IMR-90 (cell line): ENCODE measurements around the gene PLA2G4D. TPM values are rescaled to one million over a fixed set of nuclear protein-coding genes. Genes with fewer than 3 reads are reported as not detected.

ENCODE experiments used
- ATAC-seq: fragments of 200-7000 bp; cut with Tn5 transposase; 2 replicates; pipeline ENCODE4 v1.9.1; 2020; ENCODE audit warnings: low read depth, mild to moderate bottlenecking, moderate library complexity
- BruUV-seq: library from RNA; stranded (reverse); fragments of 400-500 nt; replicated peaks from 2 replicates; lab custom pipeline; 2021; lab: Mats Ljungman, UMichigan
- CTCF ChIA-PET: fragments of 300-600 bp; formaldehyde crosslinking; extraction: SDS; loops from one replicate; lab custom pipeline; 2021; ENCODE audit warnings: antibody characterized with exemption; lab: Yijun Ruan, JAX
- POLR2A ChIA-PET: fragments of 300-600 bp; sonication (Branson Sonifier 250); formaldehyde crosslinking; loops from one replicate; lab custom pipeline; 2022; ENCODE audit warnings: antibody characterized with exemption; ENCODE audit not compliant: unreplicated experiment; lab: Charles Lee
- DNase-seq: peaks from one replicate; pipeline ENCODE4 v3.0.0; 2013
- H2AFZ ChIP-seq: replicated peaks from 2 replicates; pipeline ENCODE3; 2013; ENCODE audit warnings: low read length, mild to moderate bottlenecking; ENCODE audit not compliant: poor library complexity
- H2AK5ac ChIP-seq: 2 replicates; pipeline ENCODE4 v1.6.1; 2013; ENCODE audit warnings: low read depth, low read length, inconsistent platforms
- H2AK9ac ChIP-seq: replicated peaks from 2 replicates; pipeline ENCODE3; 2013; ENCODE audit warnings: mild to moderate bottlenecking, low read depth, low read length, moderate library complexity; ENCODE audit not compliant: poor library complexity
- H2BK120ac ChIP-seq: 2 replicates; pipeline ENCODE4 v1.6.1; 2013; ENCODE audit warnings: low read depth, low read length, inconsistent platforms
- H2BK15ac ChIP-seq: 3 replicates; pipeline ENCODE4 v1.6.1; 2013; ENCODE audit warnings: low read depth, low read length, inconsistent platforms
- H2BK20ac ChIP-seq: 2 replicates; pipeline ENCODE4 v1.6.1; 2013; ENCODE audit warnings: low read depth, mild to moderate bottlenecking, inconsistent platforms, low read length, moderate library complexity
- H2BK5ac ChIP-seq: 2 replicates; pipeline ENCODE4 v1.6.1; 2013; ENCODE audit warnings: mild to moderate bottlenecking, low read depth, low read length, inconsistent platforms; ENCODE audit not compliant: poor library complexity, severe bottlenecking
- H3K14ac ChIP-seq: replicated peaks from 2 replicates; pipeline ENCODE4 v1.6.1; 2013; ENCODE audit warnings: low read depth, low read length, inconsistent platforms
- H3K18ac ChIP-seq: 2 replicates; pipeline ENCODE4 v1.6.1; 2013; ENCODE audit warnings: low read depth, low read length, control low read depth
- H3K23ac ChIP-seq: 2 replicates; pipeline ENCODE4 v1.6.1; 2013; ENCODE audit warnings: low read depth, low read length, inconsistent platforms
- H3K27ac ChIP-seq: 2 replicates; pipeline ENCODE4 v1.5.1; 2013; ENCODE audit warnings: mild to moderate bottlenecking, control low read depth, low read length; ENCODE audit not compliant: insufficient read depth
- H3K27me3 ChIP-seq: 2 replicates; pipeline ENCODE4 v1.6.1; 2013; ENCODE audit warnings: low read length; ENCODE audit not compliant: control insufficient read depth, insufficient read depth
- H3K36me3 ChIP-seq: 2 replicates; pipeline ENCODE4 v1.6.1; 2013; ENCODE audit warnings: low read length, mixed read lengths; ENCODE audit not compliant: control insufficient read depth, insufficient read depth
- H3K4ac ChIP-seq: 2 replicates; pipeline ENCODE4 v1.6.1; 2013; ENCODE audit warnings: low read depth, low read length, inconsistent platforms
- H3K4me1 ChIP-seq: 2 replicates; pipeline ENCODE4 v1.6.1; 2013; ENCODE audit warnings: low read length, mixed read lengths; ENCODE audit not compliant: control insufficient read depth, insufficient read depth
- H3K4me2 ChIP-seq: 2 replicates; pipeline ENCODE4 v1.6.1; 2013; ENCODE audit warnings: low read depth, mild to moderate bottlenecking, control low read depth, low read length, moderate library complexity
- H3K4me3 ChIP-seq: 2 replicates; pipeline ENCODE4 v1.5.1; 2013; ENCODE audit warnings: low read depth, mild to moderate bottlenecking, control low read depth, low read length, moderate library complexity; ENCODE audit not compliant: insufficient read depth
- H3K56ac ChIP-seq: 2 replicates; pipeline ENCODE4 v1.6.1; 2013; ENCODE audit warnings: low read length, inconsistent platforms; ENCODE audit not compliant: insufficient read depth; ENCODE audit errors: extremely low read depth
- H3K79me1 ChIP-seq, 2 experiments: 2 replicates each; pipeline ENCODE4 v1.6.1; 2013; ENCODE audit warnings: low read length in 2 of 2, inconsistent platforms in 1 of 2, low read depth in 1 of 2
- H3K9ac ChIP-seq: 2 replicates; pipeline ENCODE4 v1.6.1; 2013; ENCODE audit warnings: low read depth, low read length, control low read depth
- H3K9me1 ChIP-seq: 2 replicates; pipeline ENCODE4 v1.6.1; 2013; ENCODE audit warnings: low read length, inconsistent platforms; ENCODE audit not compliant: insufficient read depth
- H3K9me3 ChIP-seq: 2 replicates; pipeline ENCODE4 v1.6.1; 2013; ENCODE audit warnings: low read length; ENCODE audit not compliant: control insufficient read depth, insufficient read depth
- H4K20me1 ChIP-seq: 2 replicates; pipeline ENCODE4 v1.6.1; 2013; ENCODE audit warnings: low read length, inconsistent platforms; ENCODE audit not compliant: insufficient read depth
- H4K5ac ChIP-seq: 2 replicates; pipeline ENCODE4 v1.6.1; 2013; ENCODE audit warnings: mild to moderate bottlenecking, low read depth, low read length, control low read depth
- H4K8ac ChIP-seq, 2 experiments: 2 replicates each; pipeline ENCODE4 v1.6.1; 2013; ENCODE audit warnings: low read depth in 2 of 2, low read length in 2 of 2, control low read depth in 1 of 2, inconsistent platforms in 1 of 2
- H4K91ac ChIP-seq: 2 replicates; pipeline ENCODE4 v1.6.1; 2013; ENCODE audit warnings: low read depth, low read length, inconsistent platforms; ENCODE audit not compliant: insufficient read depth
- BHLHE40 ChIP-seq: fragments of 150-350 bp; IDR thresholded peaks from 2 replicates; pipeline ENCODE4 v1.6.1; 2016; ENCODE audit warnings: mild to moderate bottlenecking, low read depth, low read length
- CEBPB ChIP-seq: IDR thresholded peaks from 2 replicates; pipeline ENCODE4 v1.6.1; 2012; ENCODE audit warnings: low read depth, low read length, improper control_type of control experiment
- CHD1 ChIP-seq: IDR thresholded peaks from 2 replicates; pipeline ENCODE4 v1.6.1; 2012; ENCODE audit warnings: low read depth, low read length, improper control_type of control experiment
- FOS ChIP-seq: fragments of 150-350 bp; IDR thresholded peaks from 2 replicates; pipeline ENCODE4 v1.6.1; 2016; ENCODE audit warnings: low read depth, low read length
- MAFK ChIP-seq: IDR thresholded peaks from 2 replicates; pipeline ENCODE4 v1.6.1; 2012; ENCODE audit warnings: low read depth, low read length, improper control_type of control experiment
- MAZ ChIP-seq: IDR thresholded peaks from 2 replicates; pipeline ENCODE4 v1.6.1; 2012; ENCODE audit warnings: low read depth, mild to moderate bottlenecking, low read length, improper control_type of control experiment, moderate library complexity, borderline replicate concordance
- MXI1 ChIP-seq: IDR thresholded peaks from 2 replicates; pipeline ENCODE4 v1.6.1; 2012; ENCODE audit warnings: low read depth, mild to moderate bottlenecking, low read length, moderate library complexity, borderline replicate concordance
- NFE2L2 ChIP-seq: fragments of 150-350 bp; IDR thresholded peaks from 2 replicates; pipeline ENCODE4 v1.6.1; 2016; ENCODE audit warnings: low read depth, mild to moderate bottlenecking, low read length
- POLR2A ChIP-seq: IDR thresholded peaks from 2 replicates; pipeline ENCODE4 v1.6.1; 2012; ENCODE audit warnings: mild to moderate bottlenecking, low read depth, low read length
- RAD21 ChIP-seq: IDR thresholded peaks from 2 replicates; pipeline ENCODE4 v1.6.1; 2012; ENCODE audit warnings: low read length, improper control_type of control experiment
- RCOR1 ChIP-seq: IDR thresholded peaks from 2 replicates; pipeline ENCODE4 v1.6.1; 2012; ENCODE audit warnings: mild to moderate bottlenecking, low read length, improper control_type of control experiment; ENCODE audit not compliant: insufficient replicate concordance
- RFX5 ChIP-seq: IDR thresholded peaks from 2 replicates; pipeline ENCODE4 v1.8.0; 2012; ENCODE audit warnings: low read depth, mild to moderate bottlenecking, low read length, moderate library complexity
- SMC3 ChIP-seq: fragments of 150-350 bp; IDR thresholded peaks from 2 replicates; pipeline ENCODE4 v1.6.1; 2016; ENCODE audit warnings: low read depth, mild to moderate bottlenecking, antibody characterized with exemption, low read length, moderate library complexity
- WGBS, 2 experiments: methylation state at CpG; one replicate each; pipeline versions ENCODE4 v1.1.5 to v1.1.7; 2013; ENCODE audit warnings: missing lambda C conversion rate in 2 of 2; ENCODE audit not compliant: insufficient read length in 1 of 2; ENCODE audit errors: extremely low coverage in 2 of 2; 5-methylcytosine and 5-hydroxymethylcytosine counted together
- dilution Hi-C: fragments of 300-500 bp; cut with HindIII; formaldehyde crosslinking; loops from one replicate; pipeline ENCODE4 v1.14.3; 2018; ENCODE audit warnings: low sequenced_read_pairs; ENCODE audit not compliant: unreplicated experiment
- in situ Hi-C: fragments of 300-500 bp; cut with MboI; formaldehyde crosslinking; loops from 3 replicates; pipeline ENCODE4 v1.14.3; 2019; ENCODE audit warnings: low sequenced_read_pairs, inconsistent platforms, mixed read lengths
- intact Hi-C: fragments of 100-400 bp; cut with micrococcal nuclease; formaldehyde crosslinking; loops from 2 replicates; pipeline ENCODE4 v1.10.0; 2022
- polyA plus RNA-seq, 3 experiments: library from polyadenylated mRNA; depleted of rRNA; stranded (reverse); fragments of >200 nt; gene quantifications; 2 replicates each; pipeline ENCODE4 v1.2.3, GENCODE V29; 2012; ENCODE audit warnings: low replicate concordance in 1 of 3
- total RNA-seq: library from RNA; depleted of rRNA; stranded (reverse); fragments of >200 nt; gene quantifications from 2 replicates; pipeline ENCODE4 v1.2.3, GENCODE V29; 2012
- TF ChIP-seq, protein P1 (sequence below): fragments of 150-350 bp; IDR thresholded peaks from 2 replicates; pipeline ENCODE4 v1.6.1; 2016; ENCODE audit warnings: low read depth, mild to moderate bottlenecking, low read length, moderate library complexity, borderline replicate concordance
- TF ChIP-seq, protein P2 (sequence below): fragments of 150-350 bp; IDR thresholded peaks from 2 replicates; pipeline ENCODE4 v1.6.1; 2017; ENCODE audit warnings: mild to moderate bottlenecking, antibody characterized with exemption, low read length, low read depth
- TF ChIP-seq, protein P3 (sequence below): conservative IDR thresholded peaks from 2 replicates; pipeline ENCODE4 v1.5.1; 2012; ENCODE audit warnings: mild to moderate bottlenecking, low read depth, low read length, improper control_type of control experiment

PLA2G4D gene
- total and polyA plus RNA-seq, 2 of the 4 experiments (the other 2 are of a cell fraction): not detected

DNA sequence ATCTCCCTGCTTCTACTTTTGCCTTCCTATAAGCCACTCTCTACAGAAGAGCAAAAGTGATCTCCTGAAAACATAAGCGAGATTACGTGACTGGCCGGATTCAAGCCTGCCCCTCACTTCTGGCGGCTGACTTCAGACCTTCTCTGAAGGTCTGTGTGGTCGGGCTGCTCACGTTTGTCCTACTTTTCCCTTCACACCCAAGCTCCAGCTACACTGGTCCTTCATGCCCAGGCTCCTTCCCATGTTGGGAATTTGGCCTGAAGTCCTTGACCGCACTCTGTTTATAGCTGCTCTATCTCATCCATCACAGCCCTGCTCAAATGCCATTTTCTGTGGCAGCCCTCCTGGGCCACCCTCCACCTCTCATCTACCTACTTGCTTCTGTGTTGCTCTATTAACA, 66.8 kb downstream of the PLA2G4D start:
- ChIA-PET CTCF (no interaction called here), POLR2A (no interaction called here)
- dilution Hi-C loops (no loop called here), in situ Hi-C loops (no loop called here), intact Hi-C loops (no loop called here)
- BruUV-seq: no TSS peak
- peaks cover 54% of the 10 kb centered on the region for H3K27me3 ChIP-seq
- no peaks in the 10 kb centered on the region for H3K4me1 ChIP-seq
- no peak overlapping the region for H4K91ac ChIP-seq
- 50% methylated on average over 6 of the region's 7 CpGs; no CpG with 5 or more reads in 1 of the 2 experiments for WGBS, 2 experiments
- no peaks in the 10 kb centered on the region for H3K79me1 ChIP-seq
- H3K56ac ChIP-seq: no peak overlapping the region
- no peaks in the 10 kb centered on the region for H3K36me3 ChIP-seq
- no peak overlapping the region for H2AFZ ChIP-seq
- no peak overlapping the region for H3K4me3 ChIP-seq
- H3K27ac ChIP-seq: no peak overlapping the region
- DNase-seq: no peak
- no peak overlapping the region for H3K4ac ChIP-seq
- TF ChIP-seq SMC3: no peak
- TF ChIP-seq NFE2L2: no peak
- no peak for TF ChIP-seq MAZ
- no peak for TF ChIP-seq CEBPB
- no peak for TF ChIP-seq RFX5
- TF ChIP-seq RAD21: no peak
- no peak for TF ChIP-seq POLR2A
- TF ChIP-seq MAFK: no peak
- TF ChIP-seq MXI1: no peak
- no peak for TF ChIP-seq BHLHE40
- TF ChIP-seq, protein P1, sequence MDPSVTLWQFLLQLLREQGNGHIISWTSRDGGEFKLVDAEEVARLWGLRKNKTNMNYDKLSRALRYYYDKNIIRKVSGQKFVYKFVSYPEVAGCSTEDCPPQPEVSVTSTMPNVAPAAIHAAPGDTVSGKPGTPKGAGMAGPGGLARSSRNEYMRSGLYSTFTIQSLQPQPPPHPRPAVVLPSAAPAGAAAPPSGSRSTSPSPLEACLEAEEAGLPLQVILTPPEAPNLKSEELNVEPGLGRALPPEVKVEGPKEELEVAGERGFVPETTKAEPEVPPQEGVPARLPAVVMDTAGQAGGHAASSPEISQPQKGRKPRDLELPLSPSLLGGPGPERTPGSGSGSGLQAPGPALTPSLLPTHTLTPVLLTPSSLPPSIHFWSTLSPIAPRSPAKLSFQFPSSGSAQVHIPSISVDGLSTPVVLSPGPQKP: no peak
- TF ChIP-seq, protein P2, sequence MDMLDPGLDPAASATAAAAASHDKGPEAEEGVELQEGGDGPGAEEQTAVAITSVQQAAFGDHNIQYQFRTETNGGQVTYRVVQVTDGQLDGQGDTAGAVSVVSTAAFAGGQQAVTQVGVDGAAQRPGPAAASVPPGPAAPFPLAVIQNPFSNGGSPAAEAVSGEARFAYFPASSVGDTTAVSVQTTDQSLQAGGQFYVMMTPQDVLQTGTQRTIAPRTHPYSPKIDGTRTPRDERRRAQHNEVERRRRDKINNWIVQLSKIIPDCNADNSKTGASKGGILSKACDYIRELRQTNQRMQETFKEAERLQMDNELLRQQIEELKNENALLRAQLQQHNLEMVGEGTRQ: no peak
- TF ChIP-seq, protein P3, sequence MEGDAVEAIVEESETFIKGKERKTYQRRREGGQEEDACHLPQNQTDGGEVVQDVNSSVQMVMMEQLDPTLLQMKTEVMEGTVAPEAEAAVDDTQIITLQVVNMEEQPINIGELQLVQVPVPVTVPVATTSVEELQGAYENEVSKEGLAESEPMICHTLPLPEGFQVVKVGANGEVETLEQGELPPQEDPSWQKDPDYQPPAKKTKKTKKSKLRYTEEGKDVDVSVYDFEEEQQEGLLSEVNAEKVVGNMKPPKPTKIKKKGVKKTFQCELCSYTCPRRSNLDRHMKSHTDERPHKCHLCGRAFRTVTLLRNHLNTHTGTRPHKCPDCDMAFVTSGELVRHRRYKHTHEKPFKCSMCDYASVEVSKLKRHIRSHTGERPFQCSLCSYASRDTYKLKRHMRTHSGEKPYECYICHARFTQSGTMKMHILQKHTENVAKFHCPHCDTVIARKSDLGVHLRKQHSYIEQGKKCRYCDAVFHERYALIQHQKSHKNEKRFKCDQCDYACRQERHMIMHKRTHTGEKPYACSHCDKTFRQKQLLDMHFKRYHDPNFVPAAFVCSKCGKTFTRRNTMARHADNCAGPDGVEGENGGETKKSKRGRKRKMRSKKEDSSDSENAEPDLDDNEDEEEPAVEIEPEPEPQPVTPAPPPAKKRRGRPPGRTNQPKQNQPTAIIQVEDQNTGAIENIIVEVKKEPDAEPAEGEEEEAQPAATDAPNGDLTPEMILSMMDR: no peak
- TF ChIP-seq FOS: no peak
- no peak for TF ChIP-seq CHD1
- no peak for TF ChIP-seq RCOR1
- H3K9ac ChIP-seq: no peak overlapping the region
- H3K4me2 ChIP-seq: no peak overlapping the region
- no peak for ATAC-seq
- H2BK120ac ChIP-seq: no peak overlapping the region
- no peak overlapping the region for H4K5ac ChIP-seq
- H2BK20ac ChIP-seq: no peak overlapping the region
- peaks cover 6% of the 10 kb centered on the region; the same call in 1 of the 2 replicates for H3K9me3 ChIP-seq
- no peak overlapping the region for H3K14ac ChIP-seq
- H3K18ac ChIP-seq: no peak overlapping the region
- no peaks in the 10 kb centered on the region for H3K9me1 ChIP-seq
- H3K23ac ChIP-seq: no peak overlapping the region
- no peak overlapping the region for H2BK15ac ChIP-seq
- H2BK5ac ChIP-seq: no peak overlapping the region
- H4K20me1 ChIP-seq: no peaks in the 10 kb centered on the region
- H2AK5ac ChIP-seq: no peak overlapping the region
- no peak overlapping the region for H4K8ac ChIP-seq
- no peak overlapping the region for H2AK9ac ChIP-seq
